Measurements from ENCODE around the gene CCL19.
A peak's percentile ranks its signal among the peaks of the same experiment; 100 is the strongest.

CCL19 gene

GRCh38 chr9:34693560-34693959 lies 2.5 kb upstream of the CCL19 start:
- no peak for DNase-seq

- no peak for DNase-seq
These were observed 850 bp upstream of the CCL19 start for GRCh38 chr9:34691936-34692315.

- DNase-seq = no peak
These were observed 1.6 kb downstream of the CCL19 start for GRCh38 chr9:34689512-34689911.

GRCh38 chr9:34689116-34689470 lies 2.0 kb downstream of the CCL19 start:
- no peak for DNase-seq

- no peak for DNase-seq
These were observed 2.6 kb downstream of the CCL19 start for GRCh38 chr9:34688329-34689115.

- no peak for DNase-seq
These were observed 3.6 kb downstream of the CCL19 start for GRCh38 chr9:34687276-34688030.

GRCh38 chr9:34686732-34687131 lies 4.3 kb downstream of the CCL19 start:
- DNase-seq = no peak

GRCh38 chr9:34686231-34686630 lies 4.8 kb downstream of the CCL19 start:
- DNase-seq = no peak

- DNase-seq = no peak
These were observed 5.5 kb downstream of the CCL19 start for GRCh38 chr9:34685591-34685990.

GRCh38 chr9:34684816-34685215 lies 6.3 kb downstream of the CCL19 start:
- no peak for DNase-seq

GRCh38 chr9:34684145-34684544 lies 6.9 kb downstream of the CCL19 start:
- DNase-seq = no peak

GRCh38 chr9:34675869-34676268 lies 15.2 kb downstream of the CCL19 start:
- DNase-seq = no peak

GRCh38 chr9:34675048-34675714 lies 15.9 kb downstream of the CCL19 start:
- peak in 3 of 4 experiments; percentile 11 to 46 (median 14) for DNase-seq

GRCh38 chr9:34674440-34674839 lies 16.6 kb downstream of the CCL19 start:
- DNase-seq = no peak

- no peak for DNase-seq
These were observed 19.8 kb downstream of the CCL19 start for GRCh38 chr9:34671307-34671706.

- no peak for DNase-seq
These were observed 21.1 kb downstream of the CCL19 start for GRCh38 chr9:34669809-34670562.

GRCh38 chr9:34665381-34666250 lies 25.5 kb downstream of the CCL19 start:
- peak; percentile 63 to 85 (median 76) for DNase-seq

- no peak for DNase-seq
These were observed 26.1 kb downstream of the CCL19 start for GRCh38 chr9:34665067-34665380.

- DNase-seq = peak; percentile 9 to 62 (median 34)
These were observed 26.6 kb downstream of the CCL19 start for GRCh38 chr9:34664281-34665066.

- no peak for DNase-seq
These were observed 27.8 kb downstream of the CCL19 start for GRCh38 chr9:34663303-34663605.

GRCh38 chr9:34662526-34663302 lies 28.4 kb downstream of the CCL19 start, which contains the start of gene CCL27:
CCL27 (minus strand) TSS chr9:34662657; CDS start chr9:34662633, 24 bp downstream.
- DNase-seq = no peak
